ENCODE results near the gene ZNF79.

Gene ZNF79

DNA sequence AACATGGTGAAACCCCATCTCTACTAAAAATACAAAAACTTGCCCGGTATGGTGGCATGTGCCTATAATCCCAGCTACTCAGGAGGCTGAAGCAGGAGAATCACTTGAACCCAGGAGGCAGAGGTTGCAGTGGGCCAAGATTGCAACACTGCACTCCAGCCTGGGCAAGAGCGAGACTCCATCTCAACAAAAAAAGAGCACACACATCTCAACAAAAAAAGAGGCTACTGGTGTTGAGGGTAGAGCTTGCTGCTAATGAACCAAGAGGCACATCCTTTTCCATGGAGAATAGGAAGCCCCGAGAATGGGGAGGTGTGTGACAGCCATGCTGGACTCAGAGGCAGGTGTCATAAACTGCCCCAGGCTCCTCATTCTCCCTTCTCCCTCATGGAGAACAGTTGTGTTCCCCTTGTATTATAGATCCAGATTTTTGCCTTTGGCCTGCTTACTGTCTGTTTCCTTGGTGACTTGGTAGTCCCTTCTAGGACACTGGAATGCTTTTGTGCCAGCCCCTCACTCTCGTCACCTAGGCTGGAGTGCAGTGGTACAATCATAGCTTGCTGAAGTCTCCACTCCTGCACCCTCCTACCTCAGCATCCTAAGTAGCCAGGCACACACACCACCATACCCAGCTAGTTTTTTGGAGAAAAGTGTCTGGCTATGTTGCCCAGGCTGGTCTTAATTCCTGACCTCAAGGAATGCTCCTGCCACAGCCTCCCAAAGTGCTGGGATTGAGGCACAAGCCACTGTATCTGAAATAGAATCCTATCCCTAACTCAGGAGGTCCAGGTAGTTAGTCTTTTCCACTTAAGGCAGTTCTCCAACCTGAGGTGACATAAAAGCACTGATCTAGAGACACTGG, 21.9 kb downstream of the ZNF79 start:
- TF ChIP-seq ZNF70 (CRISPR knock-in tag; IDR thresholded peaks at IDR 0.05) = no peak
- no peak for TF ChIP-seq BACH2 (CRISPR knock-in tag; IDR thresholded peaks at IDR 0.05; ENCODE audit: borderline replicate concordance)
- TF ChIP-seq ZFP30 (CRISPR knock-in tag; IDR thresholded peaks at IDR 0.05) = no peak
- no peak for TF ChIP-seq TOX (CRISPR knock-in tag; IDR thresholded peaks at IDR 0.05; ENCODE audit: borderline replicate concordance)
- TF ChIP-seq, protein P1, sequence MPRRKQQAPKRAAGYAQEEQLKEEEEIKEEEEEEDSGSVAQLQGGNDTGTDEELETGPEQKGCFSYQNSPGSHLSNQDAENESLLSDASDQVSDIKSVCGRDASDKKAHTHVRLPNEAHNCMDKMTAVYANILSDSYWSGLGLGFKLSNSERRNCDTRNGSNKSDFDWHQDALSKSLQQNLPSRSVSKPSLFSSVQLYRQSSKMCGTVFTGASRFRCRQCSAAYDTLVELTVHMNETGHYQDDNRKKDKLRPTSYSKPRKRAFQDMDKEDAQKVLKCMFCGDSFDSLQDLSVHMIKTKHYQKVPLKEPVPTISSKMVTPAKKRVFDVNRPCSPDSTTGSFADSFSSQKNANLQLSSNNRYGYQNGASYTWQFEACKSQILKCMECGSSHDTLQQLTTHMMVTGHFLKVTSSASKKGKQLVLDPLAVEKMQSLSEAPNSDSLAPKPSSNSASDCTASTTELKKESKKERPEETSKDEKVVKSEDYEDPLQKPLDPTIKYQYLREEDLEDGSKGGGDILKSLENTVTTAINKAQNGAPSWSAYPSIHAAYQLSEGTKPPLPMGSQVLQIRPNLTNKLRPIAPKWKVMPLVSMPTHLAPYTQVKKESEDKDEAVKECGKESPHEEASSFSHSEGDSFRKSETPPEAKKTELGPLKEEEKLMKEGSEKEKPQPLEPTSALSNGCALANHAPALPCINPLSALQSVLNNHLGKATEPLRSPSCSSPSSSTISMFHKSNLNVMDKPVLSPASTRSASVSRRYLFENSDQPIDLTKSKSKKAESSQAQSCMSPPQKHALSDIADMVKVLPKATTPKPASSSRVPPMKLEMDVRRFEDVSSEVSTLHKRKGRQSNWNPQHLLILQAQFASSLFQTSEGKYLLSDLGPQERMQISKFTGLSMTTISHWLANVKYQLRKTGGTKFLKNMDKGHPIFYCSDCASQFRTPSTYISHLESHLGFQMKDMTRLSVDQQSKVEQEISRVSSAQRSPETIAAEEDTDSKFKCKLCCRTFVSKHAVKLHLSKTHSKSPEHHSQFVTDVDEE (CRISPR knock-in tag; IDR thresholded peaks at IDR 0.05) = no peak
- TF ChIP-seq CSDC2 (CRISPR knock-in tag; IDR thresholded peaks at IDR 0.05) = no peak
- no peak for TF ChIP-seq RARB (CRISPR knock-in tag; IDR thresholded peaks at IDR 0.05)
- no peak for TF ChIP-seq ESRRG (CRISPR knock-in tag; IDR thresholded peaks at IDR 0.05)
- TF ChIP-seq ARNTL (CRISPR knock-in tag; IDR thresholded peaks at IDR 0.05; ENCODE audit: borderline replicate concordance, low read depth) = no peak
- TF ChIP-seq, protein P2, sequence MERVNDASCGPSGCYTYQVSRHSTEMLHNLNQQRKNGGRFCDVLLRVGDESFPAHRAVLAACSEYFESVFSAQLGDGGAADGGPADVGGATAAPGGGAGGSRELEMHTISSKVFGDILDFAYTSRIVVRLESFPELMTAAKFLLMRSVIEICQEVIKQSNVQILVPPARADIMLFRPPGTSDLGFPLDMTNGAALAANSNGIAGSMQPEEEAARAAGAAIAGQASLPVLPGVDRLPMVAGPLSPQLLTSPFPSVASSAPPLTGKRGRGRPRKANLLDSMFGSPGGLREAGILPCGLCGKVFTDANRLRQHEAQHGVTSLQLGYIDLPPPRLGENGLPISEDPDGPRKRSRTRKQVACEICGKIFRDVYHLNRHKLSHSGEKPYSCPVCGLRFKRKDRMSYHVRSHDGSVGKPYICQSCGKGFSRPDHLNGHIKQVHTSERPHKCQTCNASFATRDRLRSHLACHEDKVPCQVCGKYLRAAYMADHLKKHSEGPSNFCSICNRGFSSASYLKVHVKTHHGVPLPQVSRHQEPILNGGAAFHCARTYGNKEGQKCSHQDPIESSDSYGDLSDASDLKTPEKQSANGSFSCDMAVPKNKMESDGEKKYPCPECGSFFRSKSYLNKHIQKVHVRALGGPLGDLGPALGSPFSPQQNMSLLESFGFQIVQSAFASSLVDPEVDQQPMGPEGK (CRISPR knock-in tag; IDR thresholded peaks at IDR 0.05; ENCODE audit: borderline replicate concordance) = no peak
- no peak for ATAC-seq

DNA sequence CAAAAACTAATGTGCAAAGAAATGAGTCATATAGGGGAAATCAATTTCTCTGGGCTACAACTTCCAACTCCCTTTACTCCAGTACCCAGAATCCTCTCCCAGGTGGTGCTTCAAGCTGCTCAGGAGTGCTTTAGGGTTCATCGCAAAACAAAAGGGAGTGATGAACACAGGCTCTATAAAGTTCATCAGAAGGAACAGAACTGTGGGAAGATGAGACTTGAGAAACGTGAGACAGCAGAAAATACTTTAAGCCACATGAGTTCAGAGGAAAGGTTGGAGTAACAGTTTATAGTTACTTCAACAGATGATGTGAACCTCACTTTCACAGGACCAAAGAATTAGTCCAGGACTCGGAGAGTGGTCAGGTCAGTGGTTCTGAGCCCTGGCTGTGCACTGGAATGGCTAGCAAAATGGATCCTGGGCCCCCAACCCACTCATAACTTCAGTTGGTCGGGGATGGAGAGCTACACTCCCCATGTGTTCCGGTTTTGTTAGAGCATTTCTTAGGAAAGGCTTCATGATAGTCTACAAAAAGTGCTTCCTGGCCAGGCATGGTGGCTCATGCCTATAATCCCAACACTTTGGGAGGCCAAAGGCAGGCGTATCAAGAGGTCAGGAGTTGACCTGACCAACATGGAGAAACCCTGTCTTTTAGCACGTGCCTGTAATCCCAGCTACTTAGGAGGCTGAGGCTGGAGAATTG, 22.7 kb downstream of the ZNF79 start:
- TF ChIP-seq RARB (CRISPR knock-in tag; IDR thresholded peaks at IDR 0.05) = no peak
- TF ChIP-seq ZC3H10 (CRISPR knock-in tag; IDR thresholded peaks at IDR 0.05) = no peak
- no peak for TF ChIP-seq ESRRG (CRISPR knock-in tag; IDR thresholded peaks at IDR 0.05)
- no peak for TF ChIP-seq ZFP3 (CRISPR knock-in tag; IDR thresholded peaks at IDR 0.05)
- no peak for ATAC-seq

DNA sequence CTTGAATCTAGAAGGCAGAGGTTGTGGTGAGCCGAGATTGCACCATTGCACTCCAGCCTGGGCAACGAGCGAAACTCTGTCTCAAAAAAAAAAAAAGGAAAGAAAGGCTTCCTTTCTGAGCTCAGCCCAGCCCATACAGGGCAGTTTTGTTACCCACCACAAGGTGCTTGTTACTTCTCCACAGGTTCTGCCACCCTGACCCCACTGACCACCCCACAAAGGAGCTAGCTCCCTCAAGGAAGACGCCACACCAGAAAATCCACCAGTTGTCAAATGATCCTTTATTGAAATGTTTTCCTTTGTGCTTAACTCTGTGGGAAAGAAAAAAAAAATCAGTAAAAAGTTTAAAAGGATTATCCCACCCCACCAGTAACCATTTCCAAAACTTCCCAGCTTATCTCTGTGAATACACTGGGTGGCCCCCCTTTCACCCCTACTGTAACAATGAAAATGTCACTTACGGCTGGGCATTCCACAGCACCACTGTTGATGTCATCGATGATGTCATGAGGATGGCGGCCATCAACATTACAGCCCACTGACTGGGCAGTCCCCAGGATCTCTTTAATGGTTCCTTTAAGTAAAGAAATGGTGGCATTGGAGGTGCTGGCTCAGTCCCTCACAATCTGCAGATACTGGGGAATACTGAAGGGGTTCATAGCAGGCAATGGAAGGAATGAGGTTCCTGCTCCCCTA, 23.4 kb downstream of the ZNF79 start:
- no peak for TF ChIP-seq SNAI2 (CRISPR knock-in tag; IDR thresholded peaks at IDR 0.05)
- no peak for TF ChIP-seq BACH2 (CRISPR knock-in tag; IDR thresholded peaks at IDR 0.05; ENCODE audit: borderline replicate concordance)
- no peak for TF ChIP-seq ZC3H10 (CRISPR knock-in tag; IDR thresholded peaks at IDR 0.05)
- TF ChIP-seq TOX (CRISPR knock-in tag; IDR thresholded peaks at IDR 0.05; ENCODE audit: borderline replicate concordance) = no peak
- no peak for ATAC-seq

DNA sequence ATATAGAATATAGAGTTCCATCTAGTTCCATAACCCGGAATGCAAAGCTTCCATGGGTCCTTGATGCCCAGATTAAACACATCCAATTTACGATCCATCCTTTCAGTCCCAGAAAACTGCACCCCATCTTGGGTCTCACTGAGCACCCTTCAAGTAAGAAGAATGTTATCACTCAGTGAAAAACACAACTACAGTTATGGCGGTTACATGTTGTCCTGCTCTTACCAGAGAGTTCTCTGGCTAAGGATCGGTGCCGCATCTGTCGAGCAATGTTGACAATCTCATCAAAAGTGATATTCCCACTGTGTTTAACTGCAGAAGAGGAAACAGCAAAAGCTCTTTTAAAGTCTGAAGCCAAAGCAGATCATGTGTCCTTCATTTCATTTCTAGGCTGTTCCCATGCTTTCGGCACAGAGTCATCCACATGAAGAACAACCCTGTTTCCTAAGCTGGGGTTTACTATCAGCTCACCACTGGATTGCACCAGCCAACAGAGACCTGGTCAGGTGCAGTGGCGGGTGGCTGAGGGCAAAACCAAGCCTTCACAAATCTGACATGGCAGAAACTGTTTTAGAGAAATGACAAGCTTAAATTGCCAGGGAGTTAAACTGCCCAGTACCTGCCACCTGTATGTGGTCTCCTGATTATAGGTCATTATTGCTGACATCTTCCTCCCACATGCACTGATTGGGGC, 24.1 kb downstream of the ZNF79 start:
- TF ChIP-seq ZNF565 (CRISPR knock-in tag; conservative IDR thresholded peaks at IDR 0.05; ENCODE audit: low read depth) (no peak), ZFP30 (CRISPR knock-in tag; IDR thresholded peaks at IDR 0.05) (no peak), TOX (CRISPR knock-in tag; IDR thresholded peaks at IDR 0.05; ENCODE audit: borderline replicate concordance) (no peak), CSDC2 (CRISPR knock-in tag; IDR thresholded peaks at IDR 0.05) (no peak), PPARA (CRISPR knock-in tag; IDR thresholded peaks at IDR 0.05; ENCODE audit: borderline replicate concordance) (no peak), BACH2 (CRISPR knock-in tag; IDR thresholded peaks at IDR 0.05; ENCODE audit: borderline replicate concordance) (no peak), OSR1 (CRISPR knock-in tag; IDR thresholded peaks at IDR 0.05) (no peak), RARB (CRISPR knock-in tag; IDR thresholded peaks at IDR 0.05) (no peak), ARNTL (CRISPR knock-in tag; IDR thresholded peaks at IDR 0.05; ENCODE audit: borderline replicate concordance, low read depth) (no peak)
- TF ChIP-seq, protein P3, sequence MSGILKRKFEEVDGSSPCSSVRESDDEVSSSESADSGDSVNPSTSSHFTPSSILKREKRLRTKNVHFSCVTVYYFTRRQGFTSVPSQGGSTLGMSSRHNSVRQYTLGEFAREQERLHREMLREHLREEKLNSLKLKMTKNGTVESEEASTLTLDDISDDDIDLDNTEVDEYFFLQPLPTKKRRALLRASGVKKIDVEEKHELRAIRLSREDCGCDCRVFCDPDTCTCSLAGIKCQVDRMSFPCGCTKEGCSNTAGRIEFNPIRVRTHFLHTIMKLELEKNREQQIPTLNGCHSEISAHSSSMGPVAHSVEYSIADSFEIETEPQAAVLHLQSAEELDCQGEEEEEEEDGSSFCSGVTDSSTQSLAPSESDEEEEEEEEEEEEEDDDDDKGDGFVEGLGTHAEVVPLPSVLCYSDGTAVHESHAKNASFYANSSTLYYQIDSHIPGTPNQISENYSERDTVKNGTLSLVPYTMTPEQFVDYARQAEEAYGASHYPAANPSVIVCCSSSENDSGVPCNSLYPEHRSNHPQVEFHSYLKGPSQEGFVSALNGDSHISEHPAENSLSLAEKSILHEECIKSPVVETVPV (CRISPR knock-in tag; IDR thresholded peaks at IDR 0.05) = no peak
- TF ChIP-seq, protein P1 (CRISPR knock-in tag; IDR thresholded peaks at IDR 0.05) = no peak
- TF ChIP-seq, protein P4, sequence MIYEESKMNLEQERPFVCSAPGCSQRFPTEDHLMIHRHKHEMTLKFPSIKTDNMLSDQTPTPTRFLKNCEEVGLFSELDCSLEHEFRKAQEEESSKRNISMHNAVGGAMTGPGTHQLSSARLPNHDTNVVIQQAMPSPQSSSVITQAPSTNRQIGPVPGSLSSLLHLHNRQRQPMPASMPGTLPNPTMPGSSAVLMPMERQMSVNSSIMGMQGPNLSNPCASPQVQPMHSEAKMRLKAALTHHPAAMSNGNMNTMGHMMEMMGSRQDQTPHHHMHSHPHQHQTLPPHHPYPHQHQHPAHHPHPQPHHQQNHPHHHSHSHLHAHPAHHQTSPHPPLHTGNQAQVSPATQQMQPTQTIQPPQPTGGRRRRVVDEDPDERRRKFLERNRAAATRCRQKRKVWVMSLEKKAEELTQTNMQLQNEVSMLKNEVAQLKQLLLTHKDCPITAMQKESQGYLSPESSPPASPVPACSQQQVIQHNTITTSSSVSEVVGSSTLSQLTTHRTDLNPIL (CRISPR knock-in tag; IDR thresholded peaks at IDR 0.05; ENCODE audit: low read depth) = no peak
- TF ChIP-seq, protein P5, sequence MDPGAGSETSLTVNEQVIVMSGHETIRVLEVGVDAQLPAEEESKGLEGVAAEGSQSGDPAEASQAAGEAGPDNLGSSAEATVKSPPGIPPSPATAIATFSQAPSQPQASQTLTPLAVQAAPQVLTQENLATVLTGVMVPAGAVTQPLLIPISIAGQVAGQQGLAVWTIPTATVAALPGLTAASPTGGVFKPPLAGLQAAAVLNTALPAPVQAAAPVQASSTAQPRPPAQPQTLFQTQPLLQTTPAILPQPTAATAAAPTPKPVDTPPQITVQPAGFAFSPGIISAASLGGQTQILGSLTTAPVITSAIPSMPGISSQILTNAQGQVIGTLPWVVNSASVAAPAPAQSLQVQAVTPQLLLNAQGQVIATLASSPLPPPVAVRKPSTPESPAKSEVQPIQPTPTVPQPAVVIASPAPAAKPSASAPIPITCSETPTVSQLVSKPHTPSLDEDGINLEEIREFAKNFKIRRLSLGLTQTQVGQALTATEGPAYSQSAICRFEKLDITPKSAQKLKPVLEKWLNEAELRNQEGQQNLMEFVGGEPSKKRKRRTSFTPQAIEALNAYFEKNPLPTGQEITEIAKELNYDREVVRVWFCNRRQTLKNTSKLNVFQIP (CRISPR knock-in tag; IDR thresholded peaks at IDR 0.05; ENCODE audit: borderline replicate concordance, low read depth) = no peak
- ATAC-seq = no peak

Data from SK-N-SH treated with all-trans-retinoic acid at 6 μM for 48 hours (cell line).